Loucy (cell line): ENCODE measurements around the gene PTPRK.

Experiments used
- CTCF ChIP-seq: fragments of 200-600 bp; sonication (generic); conservative IDR thresholded peaks from 2 replicates; pipeline ENCODE4 v1.5.1; 2014; ENCODE audit warnings: mild to moderate bottlenecking, antibody characterized with exemption, low read length
- EZH2phosphoT487 ChIP-seq: fragments of 200-600 bp; IDR thresholded peaks from 2 replicates; pipeline ENCODE4 v1.6.1; 2018; ENCODE audit warnings: antibody characterized with exemption, mild to moderate bottlenecking, moderate library complexity, borderline replicate concordance

- TF ChIP-seq CTCF (no peak), EZH2phosphoT487 (no peak)
These were observed 402.5 kb downstream of the PTPRK start for GRCh38 chr6:128117916-128118315.
